Measurements from ENCODE around the gene ZFP14. TPM values are rescaled to one million over a fixed set of nuclear protein-coding genes. Genes with fewer than 3 reads are reported as not detected.
"Not testable (repeated sequence)": the region's sequence is repeated elsewhere in the genome, so short reads cannot be mapped to it uniquely, and the experiment has no call there.

Gene ZFP14
- total and polyA plus RNA-seq, 2 donors = 2.2 to 25.6 TPM

DNA sequence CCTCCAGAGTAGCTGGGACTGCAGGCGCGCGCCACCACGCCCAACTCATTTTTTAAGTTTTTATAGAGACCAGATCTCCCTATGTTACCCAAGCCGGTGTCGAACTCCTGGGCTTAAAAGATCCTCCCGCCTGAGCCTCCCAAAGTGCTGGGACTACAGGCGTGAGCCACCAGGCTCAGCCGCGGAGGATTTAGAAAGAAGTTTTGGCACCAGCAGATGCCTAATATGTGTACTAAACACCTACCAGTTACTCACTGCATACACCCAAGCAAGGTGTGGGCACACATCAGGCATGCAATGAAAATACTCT lies 464 bp upstream of the ZFP14 start:
- Histone ChIP-seq H3K4me3 (ENCODE audit: low read depth, low read length) (peak overlapping the region; percentile 69), H3K4me1 (ENCODE audit: insufficient read depth) (no peaks in the 10 kb centered on the region), H3K36me3 (ENCODE audit: insufficient read depth) (no peaks in the 10 kb centered on the region), H3K27ac (ENCODE audit: low read depth) (peak overlapping the region; percentile 12)
- 58% methylated on average over 10 of the region's 10 CpGs for WGBS
- no peak for DNase-seq (ENCODE audit: extremely low spot score)

GRCh38 chr19:36377541-36378178 lies 1.3 kb downstream of the ZFP14 start:
- DNase-seq (ENCODE audit: extremely low spot score) = no peak
- Histone ChIP-seq H3K4me1 (ENCODE audit: insufficient read depth) (no peaks in the 10 kb centered on the region), H3K36me3 (ENCODE audit: insufficient read depth) (peaks cover 2% of the 10 kb centered on the region), H3K4me3 (ENCODE audit: low read depth, low read length) (no peak overlapping the region), H3K27ac (ENCODE audit: low read depth) (no peak overlapping the region)
- 47% methylated on average over 10 of the region's 10 CpGs for WGBS

- Histone ChIP-seq H3K4me1 (ENCODE audit: insufficient read depth) (no peaks in the 10 kb centered on the region), H3K27ac (ENCODE audit: low read depth) (no peak overlapping the region), H3K36me3 (ENCODE audit: insufficient read depth) (peaks cover 2% of the 10 kb centered on the region), H3K4me3 (ENCODE audit: low read depth, low read length) (no peak overlapping the region)
- WGBS = 97% methylated on average over 5 of the region's 5 CpGs
- no peak for DNase-seq (ENCODE audit: extremely low spot score)
These were observed 5.3 kb downstream of the ZFP14 start for GRCh38 chr19:36373638-36374156.

DNA sequence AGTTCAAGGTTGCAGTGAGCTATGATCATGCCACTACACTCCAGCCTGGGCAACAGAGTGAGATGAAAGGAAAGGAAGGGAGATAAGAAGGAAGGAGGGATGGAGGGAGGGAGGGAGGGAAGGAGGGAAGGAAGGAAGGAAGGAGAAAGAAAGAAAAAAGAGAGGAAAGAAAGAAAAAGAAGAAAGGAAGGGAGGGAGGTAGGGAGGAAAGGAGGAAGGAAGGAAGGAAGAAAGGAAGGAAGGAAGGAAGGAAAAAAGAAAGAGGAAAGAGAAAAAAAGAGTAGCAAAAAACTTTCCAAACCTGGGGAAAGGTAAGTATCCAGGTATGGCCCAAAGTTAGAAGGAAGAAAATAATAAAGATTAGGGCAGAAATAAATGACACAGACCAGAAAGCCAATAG lies 7.1 kb downstream of the ZFP14 start:
- no peak for DNase-seq (ENCODE audit: extremely low spot score)
- Histone ChIP-seq H3K27ac (ENCODE audit: low read depth) (no peak overlapping the region), H3K4me3 (ENCODE audit: low read depth, low read length) (no peak overlapping the region), H3K36me3 (ENCODE audit: insufficient read depth) (peaks cover 3% of the 10 kb centered on the region), H3K4me1 (ENCODE audit: insufficient read depth) (no peaks in the 10 kb centered on the region)

- no peak for DNase-seq (ENCODE audit: extremely low spot score)
- Histone ChIP-seq H3K27ac (ENCODE audit: low read depth) (no peak overlapping the region), H3K4me3 (ENCODE audit: low read depth, low read length) (no peak overlapping the region), H3K36me3 (ENCODE audit: insufficient read depth) (peaks cover 4% of the 10 kb centered on the region), H3K4me1 (ENCODE audit: insufficient read depth) (no peaks in the 10 kb centered on the region)
- 82% methylated on average over 6 of the region's 6 CpGs for WGBS
These were observed 15.2 kb downstream of the ZFP14 start for GRCh38 chr19:36363845-36364244.

- 98% methylated on average over 10 of the region's 10 CpGs for WGBS
- Histone ChIP-seq H3K4me1 (ENCODE audit: insufficient read depth) (no peaks in the 10 kb centered on the region), H3K36me3 (ENCODE audit: insufficient read depth) (peaks cover 4% of the 10 kb centered on the region), H3K4me3 (ENCODE audit: low read depth, low read length) (no peak overlapping the region), H3K27ac (ENCODE audit: low read depth) (no peak overlapping the region)
- no peak for DNase-seq (ENCODE audit: extremely low spot score)
These were observed 38.1 kb downstream of the ZFP14 start for GRCh38 chr19:36340786-36341372.

- DNase-seq (ENCODE audit: extremely low spot score) = peak; percentile 90
- H3K27ac ChIP-seq (ENCODE audit: low read depth) = no peak overlapping the region
- peak overlapping the region; percentile 58 for H3K4me3 ChIP-seq (ENCODE audit: low read depth, low read length)
- no peaks in the 10 kb centered on the region for H3K36me3 ChIP-seq (ENCODE audit: insufficient read depth)
- under 1% methylated on average over 43 of the region's 43 CpGs for WGBS
- no peaks in the 10 kb centered on the region for H3K4me1 ChIP-seq (ENCODE audit: insufficient read depth)
These were observed 47.4 kb downstream of the ZFP14 start for GRCh38 chr19:36331353-36332228.

DNA sequence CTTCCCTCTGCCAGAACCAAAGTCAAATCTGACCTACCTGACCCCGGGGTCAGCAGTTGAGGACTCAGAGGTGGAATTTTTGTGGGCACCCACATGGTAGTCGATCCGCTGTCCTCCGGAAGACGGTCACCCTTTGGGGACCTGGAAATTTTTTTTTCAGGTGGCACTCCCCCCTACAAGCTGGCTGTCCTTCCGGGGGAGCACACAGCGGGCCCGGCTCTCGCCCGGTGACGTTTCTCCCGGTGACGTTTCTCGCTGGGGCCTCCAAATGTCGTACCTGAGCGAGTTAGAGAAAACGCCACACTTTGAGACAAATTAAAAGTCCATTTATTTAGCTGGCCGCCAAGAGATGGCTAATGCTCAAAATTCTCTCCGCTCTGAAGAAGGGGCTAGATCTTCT lies 48.8 kb downstream of the ZFP14 start:
- H3K36me3 ChIP-seq (ENCODE audit: insufficient read depth) = no peaks in the 10 kb centered on the region
- H3K4me3 ChIP-seq (ENCODE audit: low read depth, low read length) = no peak overlapping the region
- no peak for DNase-seq (ENCODE audit: extremely low spot score)
- H3K27ac ChIP-seq (ENCODE audit: low read depth) = no peak overlapping the region
- 70% methylated on average over 19 of the region's 19 CpGs for WGBS
- no peaks in the 10 kb centered on the region for H3K4me1 ChIP-seq (ENCODE audit: insufficient read depth)

GRCh38 chr19:36329534-36329933 lies 49.5 kb downstream of the ZFP14 start:
- H3K36me3 ChIP-seq (ENCODE audit: insufficient read depth); H3K4me3 ChIP-seq (ENCODE audit: low read depth, low read length); DNase-seq (ENCODE audit: extremely low spot score); H3K4me1 ChIP-seq (ENCODE audit: insufficient read depth); H3K27ac ChIP-seq (ENCODE audit: low read depth): not testable (repeated sequence)
- 93% methylated on average over 16 of the region's 16 CpGs for WGBS

GRCh38 chr19:36326649-36327048 lies 52.4 kb downstream of the ZFP14 start:
- not testable (repeated sequence) for H3K4me1 ChIP-seq (ENCODE audit: insufficient read depth); H3K36me3 ChIP-seq (ENCODE audit: insufficient read depth); H3K27ac ChIP-seq (ENCODE audit: low read depth); DNase-seq (ENCODE audit: extremely low spot score); H3K4me3 ChIP-seq (ENCODE audit: low read depth, low read length)
- 89% methylated on average over 10 of the region's 10 CpGs for whole genome bisulfite sequencing

DNA sequence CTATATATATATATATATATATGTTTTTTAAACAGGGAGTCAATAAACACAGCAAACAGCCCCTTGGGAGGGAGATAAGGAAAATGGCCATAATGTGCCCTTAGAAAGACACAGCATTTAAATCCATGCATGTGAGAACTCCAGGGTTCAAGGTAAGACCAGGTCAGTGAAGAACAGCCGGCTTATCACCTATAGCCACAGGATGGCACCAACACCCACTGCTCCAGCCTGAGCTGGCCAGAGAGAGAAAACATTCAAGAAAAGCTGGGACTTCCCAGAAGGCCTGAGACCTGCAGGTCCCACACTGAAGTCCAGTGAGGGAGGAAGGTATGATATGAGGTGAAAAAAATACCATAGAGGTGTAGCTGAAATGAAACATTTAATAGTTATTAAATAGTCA lies 63.8 kb downstream of the ZFP14 start:
- not testable (repeated sequence) for H3K36me3 ChIP-seq (ENCODE audit: insufficient read depth); H3K4me3 ChIP-seq (ENCODE audit: low read depth, low read length); H3K27ac ChIP-seq (ENCODE audit: low read depth); H3K4me1 ChIP-seq (ENCODE audit: insufficient read depth); DNase-seq (ENCODE audit: extremely low spot score)
- WGBS = no CpG with 5 or more reads among the region's 1 CpG

GRCh38 chr19:36314053-36314452 lies 64.9 kb downstream of the ZFP14 start:
- DNase-seq (ENCODE audit: extremely low spot score); H3K36me3 ChIP-seq (ENCODE audit: insufficient read depth); H3K27ac ChIP-seq (ENCODE audit: low read depth); H3K4me3 ChIP-seq (ENCODE audit: low read depth, low read length); H3K4me1 ChIP-seq (ENCODE audit: insufficient read depth): not testable (repeated sequence)
- 95% methylated on average over 5 of the region's 5 CpGs for WGBS

GRCh38 chr19:36311098-36311760 lies 67.8 kb downstream of the ZFP14 start:
- not testable (repeated sequence) for H3K4me3 ChIP-seq (ENCODE audit: low read depth, low read length); H3K4me1 ChIP-seq (ENCODE audit: insufficient read depth); DNase-seq (ENCODE audit: extremely low spot score); H3K27ac ChIP-seq (ENCODE audit: low read depth); H3K36me3 ChIP-seq (ENCODE audit: insufficient read depth)
- 93% methylated on average over 11 of the region's 26 CpGs for WGBS

Measured in urinary bladder (tissue), 4 donors.